GM21423 (cell line): Measurements from ENCODE around the gene NXT1.
"Not testable (repeated sequence)": the region's sequence is repeated elsewhere in the genome, so short reads cannot be mapped to it uniquely, and the experiment has no call there.

Experiments
- ATAC-seq: cut with Tn5 transposase; IDR thresholded peaks from one replicate; pipeline ENCODE4 v1.9.1; 2021; ENCODE audit warnings: mild to moderate bottlenecking, moderate library complexity; ENCODE audit not compliant: unreplicated experiment

Gene NXT1

GRCh38 chr20:23327617-23328333 lies 22.8 kb upstream of the NXT1 start:
- no peak for ATAC-seq

DNA sequence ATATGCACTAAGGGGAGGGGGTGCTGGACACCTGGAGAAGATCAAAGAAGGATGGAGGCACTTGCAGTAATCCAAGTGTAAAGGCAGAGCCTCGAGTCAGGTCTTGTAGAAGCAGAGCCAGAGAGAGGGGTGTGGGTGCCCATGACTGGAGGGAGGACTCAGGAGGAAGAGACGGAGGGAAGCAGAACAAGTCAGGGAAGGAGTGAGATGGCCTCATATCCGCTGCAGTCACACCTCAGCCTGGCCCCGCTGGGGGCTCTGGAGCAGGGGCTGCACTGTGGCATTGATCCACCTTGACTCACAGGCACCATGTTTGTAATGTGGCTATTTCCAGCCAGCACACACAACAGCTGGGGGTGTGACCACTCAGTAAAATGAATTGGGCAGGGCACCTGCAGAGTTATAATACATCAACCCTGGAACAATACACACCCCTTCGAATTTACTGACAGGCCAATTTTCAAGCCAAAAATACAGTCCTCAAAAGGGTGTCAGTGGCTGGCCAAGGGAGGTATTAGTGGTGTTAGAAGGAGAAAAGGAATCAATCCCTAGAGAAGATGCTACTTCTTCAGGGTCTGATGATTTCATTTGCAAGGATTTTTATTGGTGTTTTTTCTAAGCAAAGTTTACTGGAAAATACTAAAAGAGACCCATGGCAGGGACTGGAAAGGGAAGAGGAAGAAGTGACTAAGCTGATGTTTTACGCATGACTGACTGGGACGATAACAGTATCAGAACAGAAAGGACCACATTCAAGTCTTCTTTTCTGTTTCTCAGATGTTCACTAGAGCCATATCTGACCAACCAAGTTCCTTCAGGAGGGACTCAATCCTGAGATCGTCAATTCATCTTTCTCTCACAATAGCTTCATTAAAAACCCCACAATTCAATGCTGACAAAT lies 18.9 kb upstream of the NXT1 start:
- ATAC-seq, result no peak

DNA sequence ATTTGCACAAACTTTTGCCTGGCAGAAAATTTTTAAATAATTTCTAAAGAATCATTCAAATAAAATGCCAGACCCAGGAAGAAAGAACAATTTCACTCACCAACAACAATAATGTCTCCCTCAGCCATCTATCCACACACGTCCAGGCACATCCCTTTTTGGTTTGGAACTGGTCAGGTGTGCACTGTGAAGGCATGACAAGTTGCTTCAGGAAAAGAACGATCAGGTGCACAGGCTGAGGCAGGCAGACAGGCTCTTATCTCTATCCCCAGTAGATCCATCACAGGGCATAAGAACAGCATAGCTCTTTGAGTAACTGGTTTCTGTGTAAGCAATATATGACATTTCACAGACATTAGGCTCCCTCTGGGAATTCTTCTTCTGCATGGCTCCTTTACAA lies 18.1 kb upstream of the NXT1 start:
- ATAC-seq, result no peak

GRCh38 chr20:23334111-23334510 lies 16.5 kb upstream of the NXT1 start:
- ATAC-seq, result no peak

DNA sequence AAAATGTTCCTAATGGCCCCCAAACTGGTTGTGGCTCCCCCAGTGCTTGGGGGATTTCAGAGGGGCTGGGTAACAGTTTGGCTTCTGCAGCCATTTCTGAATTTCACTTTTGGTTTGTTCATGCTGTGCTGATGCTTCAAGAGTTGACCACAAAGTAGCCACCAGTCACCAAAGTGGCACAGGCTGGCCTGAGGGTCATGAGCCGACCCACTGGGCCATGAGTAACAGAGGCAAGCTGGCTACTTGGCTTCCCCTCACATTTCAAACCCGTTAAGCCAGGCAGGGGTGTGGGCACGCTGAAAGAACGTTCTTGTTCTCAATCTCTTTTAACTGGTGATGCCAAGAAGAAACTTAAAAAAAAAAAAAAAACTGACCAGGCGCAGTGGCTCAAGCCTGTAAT lies 15.1 kb upstream of the NXT1 start:
- no peak for ATAC-seq

DNA sequence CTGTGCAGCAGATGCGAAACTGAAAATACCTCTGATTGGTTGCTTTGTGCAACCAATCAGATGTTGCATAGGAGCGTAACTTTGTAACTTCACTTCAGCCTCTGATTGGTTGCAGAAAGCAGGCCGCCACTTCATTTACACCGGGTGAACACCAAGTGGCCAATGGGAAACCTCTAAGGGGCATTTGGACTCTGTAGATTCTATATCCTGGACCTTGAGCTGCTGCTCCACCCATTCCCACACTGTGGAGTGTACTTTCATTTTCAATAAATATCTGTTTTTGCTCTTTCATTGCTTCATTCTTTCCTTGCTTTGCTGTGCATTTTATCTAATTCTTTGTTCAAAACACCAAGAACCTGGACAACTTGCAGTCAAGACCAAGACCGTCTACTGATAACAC lies 14.1 kb upstream of the NXT1 start:
- ATAC-seq, result no peak

DNA sequence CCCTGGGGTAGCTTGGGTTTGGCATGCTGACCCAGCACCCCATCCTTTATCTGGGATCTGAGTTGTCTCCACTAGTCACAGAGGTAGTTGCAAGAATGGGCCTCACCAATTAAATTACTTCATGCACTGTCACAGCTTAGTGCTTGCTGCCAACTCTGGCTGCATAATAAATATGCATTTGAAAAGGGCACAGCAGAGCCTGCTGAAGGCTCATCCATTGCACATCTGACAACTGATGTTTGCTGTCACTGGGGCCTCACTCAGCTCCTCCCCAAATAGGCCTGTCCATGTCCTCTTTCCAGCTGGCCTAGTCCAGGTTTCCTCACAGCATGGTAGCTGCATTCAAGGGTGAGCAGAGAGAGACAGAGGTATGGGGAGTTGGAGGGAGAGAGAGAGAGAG lies 13.3 kb upstream of the NXT1 start:
- no peak for ATAC-seq

DNA sequence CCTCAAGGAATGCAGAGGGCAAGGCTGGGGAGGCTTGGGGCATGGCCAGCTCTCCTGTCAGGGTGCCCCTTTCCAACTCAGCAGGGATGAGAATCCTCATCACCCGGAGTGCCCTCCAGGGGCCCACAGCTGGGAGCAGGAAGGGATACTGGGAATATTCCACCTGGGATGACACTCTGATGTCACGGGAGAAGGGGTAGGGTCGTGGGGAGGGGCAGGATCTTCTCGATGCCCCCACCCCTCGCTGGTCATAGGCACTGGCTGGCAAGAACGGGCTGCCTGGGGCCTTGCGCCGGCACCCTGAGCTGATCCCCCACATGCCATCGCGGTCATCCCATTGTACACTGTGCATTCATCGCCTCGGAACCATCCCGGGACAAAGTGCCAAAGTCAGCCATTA lies 10.6 kb upstream of the NXT1 start:
- no peak for ATAC-seq

DNA sequence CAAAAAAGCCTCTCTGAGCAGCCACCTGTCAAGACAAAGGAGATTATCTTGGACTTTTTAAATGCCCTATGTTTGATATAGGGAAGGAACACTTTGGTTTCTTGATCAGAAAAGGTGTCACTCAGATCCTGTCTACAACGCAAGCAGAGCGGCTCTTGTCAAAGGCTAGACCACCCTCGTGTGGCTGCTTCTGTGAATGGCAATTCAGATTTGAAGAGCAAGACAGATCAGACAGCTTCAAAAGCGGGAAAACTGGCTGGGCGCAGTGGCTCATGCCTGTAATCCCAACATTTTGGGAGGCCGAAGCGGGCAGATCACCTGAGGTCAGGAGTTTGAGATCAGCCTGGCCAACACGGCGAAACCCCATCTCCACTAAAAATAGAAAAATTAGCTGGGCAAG lies 10.1 kb upstream of the NXT1 start:
- ATAC-seq, result no peak

GRCh38 chr20:23341073-23341472 lies 9.5 kb upstream of the NXT1 start:
- no peak for ATAC-seq

GRCh38 chr20:23343590-23343989 lies 7.0 kb upstream of the NXT1 start:
- ATAC-seq, result no peak

GRCh38 chr20:23344336-23344735 lies 6.3 kb upstream of the NXT1 start:
- ATAC-seq, result no peak

- no peak for ATAC-seq
Measured at GRCh38 chr20:23346002-23346401, 4.6 kb upstream of the NXT1 start.

GRCh38 chr20:23347791-23348190 lies 2.8 kb upstream of the NXT1 start:
- no peak for ATAC-seq

DNA sequence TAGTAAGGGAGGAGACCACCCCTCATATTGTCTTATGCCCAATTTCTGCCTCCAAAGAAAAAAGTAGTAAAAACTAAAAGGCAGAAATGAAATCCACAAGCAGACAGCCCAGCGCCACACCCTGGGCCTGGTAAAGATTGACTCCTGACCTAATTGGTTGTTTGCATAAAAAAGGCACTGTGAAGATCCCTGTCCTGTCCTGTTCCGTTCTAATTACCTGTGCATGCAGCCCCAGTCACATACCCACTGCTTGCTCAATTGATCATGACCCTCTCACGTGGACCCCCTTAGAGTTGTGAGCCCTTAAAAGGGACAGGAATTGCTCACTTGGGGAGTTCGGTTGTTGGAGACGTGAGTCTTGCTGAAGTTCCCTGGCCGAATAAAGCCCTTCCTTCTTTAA lies 2.1 kb upstream of the NXT1 start:
- ATAC-seq, result not testable (repeated sequence)

GRCh38 chr20:23349338-23350195 lies 1.0 kb upstream of the NXT1 start:
- peak; percentile 43 for ATAC-seq

GRCh38 chr20:23350904-23351838 lies 580 bp downstream of the NXT1 start:
- ATAC-seq, result peak; percentile 17

DNA sequence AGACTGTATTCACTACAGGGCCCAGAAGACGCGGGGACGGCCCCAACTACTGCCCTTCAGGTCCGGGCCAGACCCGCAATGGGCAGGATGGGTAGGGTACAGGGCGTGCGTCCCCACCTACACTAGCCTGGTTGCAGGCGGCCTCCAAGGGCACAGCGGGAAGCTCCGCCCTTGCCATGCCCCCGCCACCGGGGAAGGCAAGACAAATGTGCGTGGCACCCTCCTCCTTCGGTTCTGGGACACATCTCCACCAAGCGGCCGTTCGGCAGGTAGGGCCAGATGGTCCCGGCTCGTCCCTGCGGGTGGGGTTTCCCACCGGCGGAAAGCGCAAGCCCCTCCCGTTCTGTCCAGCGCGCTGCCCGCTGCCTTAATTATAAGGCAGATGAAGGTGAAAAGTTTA lies 5.6 kb downstream of the NXT1 start:
- no peak for ATAC-seq

- peak; percentile 72 for ATAC-seq
Measured at GRCh38 chr20:23357767-23358562, 7.4 kb downstream of the NXT1 start.

DNA sequence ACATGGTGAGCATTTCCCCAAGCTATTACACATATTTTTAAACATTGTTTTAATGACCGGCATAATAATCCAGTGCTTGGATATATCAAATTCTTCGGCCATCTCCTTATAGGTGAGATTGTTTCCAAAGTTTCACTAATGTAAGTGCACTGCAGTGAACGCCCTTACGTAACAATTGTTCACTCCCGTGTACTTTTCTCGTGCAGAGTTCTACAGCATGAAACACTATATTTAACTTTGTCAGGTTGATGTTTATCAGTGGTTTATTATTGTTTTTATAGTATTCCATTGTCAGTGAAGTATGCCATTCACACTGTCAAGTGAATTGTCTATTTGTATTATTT lies 7.9 kb downstream of the NXT1 start:
- ATAC-seq, result no peak
